ENCODE data around the gene ANKRD33B.
"Not testable (repeated sequence)": the region's sequence is repeated elsewhere in the genome, so short reads cannot be mapped to it uniquely, and the experiment has no call there.

The ANKRD33B gene

DNA sequence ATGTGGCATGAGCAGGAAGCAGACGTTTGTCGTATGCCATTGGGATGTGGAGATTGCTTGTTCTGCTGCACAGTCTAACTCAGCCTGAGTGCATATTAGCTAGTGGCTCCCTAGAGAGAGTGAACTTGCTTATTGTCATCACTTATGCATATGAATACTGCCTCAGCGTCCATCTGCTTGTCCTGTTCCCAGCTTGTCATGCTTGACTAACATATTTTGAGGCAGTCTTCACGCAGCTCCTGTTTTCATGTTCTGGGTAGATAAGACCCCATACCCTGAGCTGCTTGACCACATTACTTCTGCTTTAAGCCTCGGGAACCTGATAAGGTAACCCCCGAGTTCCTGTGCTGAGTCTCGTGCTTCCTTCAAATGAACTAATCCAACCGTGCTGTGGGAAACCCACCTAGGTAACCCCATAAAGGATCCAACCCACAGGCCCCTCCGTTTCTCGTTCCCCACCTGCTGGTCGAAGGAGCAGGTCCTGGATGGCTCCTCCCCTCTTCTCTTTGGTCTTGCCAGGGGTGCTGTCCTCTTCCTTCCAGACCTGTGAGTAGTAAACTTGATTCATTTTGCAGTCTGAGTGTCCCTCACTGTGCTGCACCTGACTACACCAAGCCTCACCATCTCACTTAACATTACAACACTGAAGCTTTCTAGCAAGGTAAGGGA, 25.0 kb downstream of the ANKRD33B start:
- no peak for DNase-seq (ENCODE audit: low read depth)
- H3K4me3 ChIP-seq (ENCODE audit: low read depth, low read length), result no peak overlapping the region

- no peak for DNase-seq (ENCODE audit: low read depth)
- no peak overlapping the region for H3K4me3 ChIP-seq (ENCODE audit: low read depth, low read length)
These were observed 26.5 kb downstream of the ANKRD33B start for GRCh38 chr5:10590226-10590999.

- H3K4me3 ChIP-seq (ENCODE audit: low read depth, low read length), result no peak overlapping the region
- DNase-seq (ENCODE audit: low read depth), result no peak
These were observed 27.3 kb downstream of the ANKRD33B start for GRCh38 chr5:10591159-10591558.

- H3K4me3 ChIP-seq (ENCODE audit: low read depth, low read length), result no peak overlapping the region
- no peak for DNase-seq (ENCODE audit: low read depth)
These were observed 28.1 kb downstream of the ANKRD33B start for GRCh38 chr5:10591966-10592365.

DNA sequence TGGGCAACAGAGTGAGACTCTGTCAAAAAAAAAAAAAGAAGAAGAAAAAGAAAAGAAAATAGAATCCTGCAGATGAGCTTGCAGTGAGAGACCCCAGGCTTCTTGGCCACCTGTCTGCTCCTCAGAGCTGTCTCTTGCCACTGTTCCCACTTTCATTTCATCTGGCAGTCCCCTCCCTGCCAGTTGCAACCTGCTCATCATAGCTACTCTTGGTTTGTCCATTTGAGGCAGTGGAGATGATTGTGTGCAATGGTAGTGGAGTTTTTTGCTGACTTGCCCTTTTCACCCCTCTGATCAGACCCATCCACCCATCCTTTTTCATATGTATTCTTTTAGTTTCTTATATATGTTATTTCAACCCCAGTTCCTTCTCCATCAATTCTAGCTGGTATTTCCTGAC, 28.7 kb downstream of the ANKRD33B start:
- H3K4me3 ChIP-seq (ENCODE audit: low read depth, low read length), result no peak overlapping the region
- DNase-seq (ENCODE audit: low read depth), result no peak

DNA sequence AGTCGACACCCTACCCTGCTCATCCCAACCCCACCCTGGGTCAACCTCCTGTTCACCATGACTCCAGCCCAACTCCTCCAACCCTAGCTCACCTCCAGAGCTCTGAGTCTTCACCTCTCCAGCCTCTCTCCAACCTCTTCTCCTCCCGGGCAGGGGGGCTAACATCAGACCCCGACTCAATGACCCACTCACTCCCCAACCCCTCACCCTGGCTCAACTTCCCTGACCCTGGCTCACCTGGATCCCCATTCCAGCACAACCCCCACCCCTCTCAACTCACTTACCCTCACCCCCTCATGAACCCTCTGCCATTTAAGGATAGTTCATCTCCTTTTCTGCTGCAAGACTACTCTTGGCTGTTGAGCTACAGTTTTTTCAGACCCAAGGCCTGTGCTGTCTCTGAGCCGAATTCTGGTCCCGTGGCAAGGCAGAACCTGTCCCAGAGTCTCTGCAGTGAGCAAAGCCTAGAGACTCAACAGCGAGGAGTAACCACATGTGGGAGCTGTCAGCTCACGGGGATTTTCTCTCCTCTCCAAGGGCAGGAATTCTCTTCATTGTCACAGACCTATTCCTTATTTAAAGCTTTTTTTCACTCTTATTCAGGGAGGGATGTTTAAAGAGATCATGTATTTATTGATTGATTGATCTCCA, 29.8 kb downstream of the ANKRD33B start:
- H3K4me3 ChIP-seq (ENCODE audit: low read depth, low read length), result no peak overlapping the region
- no peak for DNase-seq (ENCODE audit: low read depth)

- DNase-seq (ENCODE audit: low read depth), result no peak
- no peak overlapping the region for H3K4me3 ChIP-seq (ENCODE audit: low read depth, low read length)
These were observed 30.8 kb downstream of the ANKRD33B start for GRCh38 chr5:10594591-10595210.

- no peak overlapping the region for H3K4me3 ChIP-seq (ENCODE audit: low read depth, low read length)
- peak; percentile 40 for DNase-seq (ENCODE audit: low read depth)
These were observed 31.4 kb downstream of the ANKRD33B start for GRCh38 chr5:10595293-10595671.

GRCh38 chr5:10595672-10596309, 31.9 kb downstream of the ANKRD33B start:
- H3K4me3 ChIP-seq (ENCODE audit: low read depth, low read length), result no peak overlapping the region
- peak; percentile 76 for DNase-seq (ENCODE audit: low read depth)

DNA sequence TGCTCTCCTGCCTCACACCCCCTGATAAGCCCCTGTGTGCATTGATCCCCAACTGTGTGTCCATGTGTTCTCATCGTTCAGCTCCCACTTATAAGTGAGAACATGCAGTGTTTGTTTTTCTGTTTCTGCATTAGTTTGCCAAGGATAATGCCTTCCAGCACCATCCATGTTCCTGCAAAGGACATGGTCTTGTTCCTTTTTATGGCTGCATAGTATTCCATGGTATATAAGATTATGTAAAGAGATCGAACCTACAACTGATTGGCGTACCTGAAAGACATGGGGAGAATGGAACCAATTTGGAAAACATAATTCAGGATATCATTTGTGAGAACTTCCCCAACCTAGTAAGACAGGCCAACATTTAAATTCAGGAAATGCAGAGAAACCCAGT, 32.4 kb downstream of the ANKRD33B start:
- H3K4me3 ChIP-seq (ENCODE audit: low read depth, low read length), result no peak overlapping the region
- no peak for DNase-seq (ENCODE audit: low read depth)

GRCh38 chr5:10596886-10597451, 33.1 kb downstream of the ANKRD33B start:
- no peak overlapping the region for H3K4me3 ChIP-seq (ENCODE audit: low read depth, low read length)
- DNase-seq (ENCODE audit: low read depth), result no peak

DNA sequence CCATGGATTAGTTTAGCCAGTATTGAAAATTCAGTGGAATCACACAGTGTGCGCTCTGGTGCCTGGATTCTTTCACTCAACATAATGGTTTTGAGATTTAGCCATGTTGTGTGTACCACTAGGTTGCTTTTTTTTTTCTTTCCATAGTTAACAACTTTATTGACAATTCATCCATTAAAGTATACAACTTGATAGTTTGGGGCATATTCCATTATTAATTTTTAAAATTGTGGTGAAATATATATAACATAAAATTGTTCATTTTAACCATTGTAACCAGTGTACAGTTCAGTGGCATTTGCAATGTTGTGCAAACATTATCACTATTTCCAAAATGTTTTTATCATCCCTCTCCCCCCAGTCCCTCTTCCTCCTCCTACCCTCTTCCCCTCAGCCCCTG, 35.2 kb downstream of the ANKRD33B start:
- no peak overlapping the region for H3K4me3 ChIP-seq (ENCODE audit: low read depth, low read length)
- DNase-seq (ENCODE audit: low read depth), result no peak

- no peak overlapping the region for H3K4me3 ChIP-seq (ENCODE audit: low read depth, low read length)
- peak; percentile 36 for DNase-seq (ENCODE audit: low read depth)
These were observed 36.0 kb downstream of the ANKRD33B start for GRCh38 chr5:10599862-10600284.

GRCh38 chr5:10600626-10601245, 36.9 kb downstream of the ANKRD33B start:
- no peak for DNase-seq (ENCODE audit: low read depth)
- H3K4me3 ChIP-seq (ENCODE audit: low read depth, low read length), result no peak overlapping the region

DNA sequence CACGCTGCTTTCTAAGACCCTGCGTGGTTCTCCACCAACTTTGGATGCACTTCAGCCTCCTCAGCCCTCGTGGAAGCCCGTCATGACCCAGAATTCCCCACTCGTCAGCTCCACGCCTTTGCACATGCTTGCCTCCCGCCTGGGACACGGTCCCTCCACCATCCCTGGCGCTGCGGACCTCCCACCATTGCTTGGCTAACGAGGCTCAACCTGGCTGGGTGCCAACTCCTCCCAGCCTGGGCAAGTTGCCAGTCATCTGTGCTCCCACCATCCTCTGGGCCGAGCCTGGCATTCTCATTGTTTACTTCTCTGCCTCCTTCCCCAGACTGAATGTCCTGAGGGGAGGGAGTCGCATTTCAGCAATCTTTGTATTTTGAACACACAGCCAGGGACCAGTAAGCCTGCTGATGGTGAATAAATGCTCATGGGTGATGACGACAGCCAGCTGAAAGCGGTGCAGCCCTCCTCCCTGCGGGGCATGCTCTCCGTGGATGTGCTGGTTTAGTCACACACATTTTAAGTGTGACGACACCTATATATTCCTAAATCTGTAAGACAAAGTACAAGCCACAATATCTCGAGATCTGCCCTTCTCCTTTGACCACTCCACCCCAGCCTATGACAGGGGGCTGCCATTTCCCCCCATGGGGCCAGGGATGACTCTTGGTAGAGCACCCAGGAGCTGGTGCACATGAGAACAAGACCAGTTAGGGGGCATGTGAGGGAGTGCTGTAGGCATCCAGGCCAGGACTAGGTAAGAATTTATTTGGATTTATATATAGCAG, 37.6 kb downstream of the ANKRD33B start:
- peak; percentile 92 for DNase-seq (ENCODE audit: low read depth)
- no peak overlapping the region for H3K4me3 ChIP-seq (ENCODE audit: low read depth, low read length)

- H3K4me3 ChIP-seq (ENCODE audit: low read depth, low read length), result no peak overlapping the region
- no peak for DNase-seq (ENCODE audit: low read depth)
These were observed 38.3 kb downstream of the ANKRD33B start for GRCh38 chr5:10602031-10602806.

DNA sequence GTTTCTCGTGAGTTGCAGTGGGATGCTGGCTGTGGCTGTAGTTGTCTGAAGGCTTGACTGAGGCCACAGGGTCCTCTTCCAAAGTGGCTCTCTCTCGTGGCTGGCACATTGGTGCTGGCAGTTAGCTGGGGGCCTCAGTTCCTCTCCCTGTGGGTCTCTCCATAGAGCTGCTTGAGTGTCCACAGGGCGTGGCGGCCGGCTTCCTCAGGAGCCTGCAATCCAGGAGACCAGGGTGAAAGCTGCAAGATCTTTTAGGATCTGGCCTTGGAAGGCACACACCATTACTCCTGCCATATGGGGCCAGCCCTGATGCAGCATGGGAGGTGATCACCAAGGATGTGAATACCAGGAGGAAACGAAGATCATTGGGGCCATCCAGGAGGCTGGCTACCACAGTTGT, 41.1 kb downstream of the ANKRD33B start:
- no peak overlapping the region for H3K4me3 ChIP-seq (ENCODE audit: low read depth, low read length)
- no peak for DNase-seq (ENCODE audit: low read depth)

DNA sequence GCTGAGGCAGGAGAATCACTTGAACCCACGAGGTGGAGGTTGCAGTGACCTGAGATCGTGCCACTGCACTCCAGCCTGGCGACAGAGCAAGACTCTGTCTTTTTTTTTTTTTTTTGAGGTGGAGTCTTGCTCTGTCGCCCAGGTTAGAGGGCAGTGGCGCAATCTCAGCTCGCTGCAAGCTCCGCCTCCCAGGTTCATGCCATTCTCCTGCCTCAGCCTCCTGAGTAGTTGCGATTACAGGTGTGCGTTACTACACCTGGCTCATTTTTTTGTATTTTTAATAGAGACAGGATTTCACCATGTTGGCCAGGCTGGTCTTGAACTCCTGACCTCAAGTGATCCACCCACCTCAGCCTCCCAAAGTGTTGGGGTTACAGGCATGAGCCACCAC, 42.8 kb downstream of the ANKRD33B start:
- not testable (repeated sequence) for DNase-seq (ENCODE audit: low read depth); H3K4me3 ChIP-seq (ENCODE audit: low read depth, low read length)

Data from skeletal muscle cell (primary cell).